OCI-LY7 (cell line): ENCODE data around the gene C12orf42. TPM values are rescaled to one million over a fixed set of nuclear protein-coding genes. Genes with fewer than 3 reads are reported as not detected.

ENCODE experiments used
- BruUV-seq: library from RNA; stranded (reverse); fragments of 400-500 nt; replicated peaks from 2 replicates; lab custom pipeline; 2021; lab: Mats Ljungman, UMichigan
- CTCF ChIA-PET: fragments of 300-600 bp; sonication (Branson Sonifier 250); formaldehyde crosslinking; loops from one replicate; lab custom pipeline; 2022; ENCODE audit warnings: antibody characterized with exemption; ENCODE audit not compliant: unreplicated experiment; lab: Charles Lee
- POLR2A ChIA-PET: fragments of 300-600 bp; sonication (Branson Sonifier 250); formaldehyde crosslinking; loops from one replicate; lab custom pipeline; 2022; ENCODE audit warnings: antibody characterized with exemption; lab: Charles Lee
- DNase-seq: peaks from one replicate; pipeline ENCODE4 v3.0.0-alpha.2; 2015; ENCODE audit warnings: low spot score
- H2AFZ ChIP-seq: fragments of 200-600 bp; sonication (generic), shearing (Covaris generic); 2 replicates; pipeline ENCODE4 v1.6.1; 2014; ENCODE audit warnings: mild to moderate bottlenecking, antibody characterized with exemption, low read length, moderate library complexity
- H3K27ac ChIP-seq: fragments of 200-600 bp; sonication (generic); 2 replicates; pipeline ENCODE4 v1.5.1; 2014; ENCODE audit warnings: mixed run types, low read depth, mild to moderate bottlenecking, moderate library complexity, low read length, inconsistent platforms; ENCODE audit not compliant: poor library complexity, severe bottlenecking
- H3K36me3 ChIP-seq: fragments of 200-600 bp; sonication (generic); 2 replicates; pipeline ENCODE4 v1.6.1; 2014; ENCODE audit warnings: mild to moderate bottlenecking, antibody characterized with exemption, low read length, moderate library complexity, mixed read lengths; ENCODE audit not compliant: insufficient read depth
- H3K4me1 ChIP-seq: fragments of 200-600 bp; sonication (generic); 2 replicates; pipeline ENCODE4 v1.5.1; 2014; ENCODE audit warnings: mild to moderate bottlenecking, low read length; ENCODE audit not compliant: insufficient read depth, poor library complexity, severe bottlenecking
- H3K4me2 ChIP-seq: fragments of 200-600 bp; sonication (generic); 2 replicates; pipeline ENCODE4 v1.6.1; 2014; ENCODE audit warnings: mild to moderate bottlenecking, low read length
- H3K4me3 ChIP-seq: fragments of 200-600 bp; sonication (generic); 2 replicates; pipeline ENCODE4 v1.5.1; 2014; ENCODE audit warnings: mild to moderate bottlenecking, low read depth, low read length; ENCODE audit not compliant: poor library complexity, severe bottlenecking
- H3K79me2 ChIP-seq: fragments of 200-600 bp; sonication (generic); 2 replicates; pipeline ENCODE4 v1.6.1; 2016; ENCODE audit warnings: low read depth, mild to moderate bottlenecking, low read length, moderate library complexity, mixed read lengths; ENCODE audit not compliant: insufficient read depth
- H3K9me2 ChIP-seq: fragments of 200-600 bp; sonication (generic); 2 replicates; pipeline ENCODE4 v1.6.1; 2016; ENCODE audit warnings: mild to moderate bottlenecking, low read length, mixed read lengths; ENCODE audit not compliant: insufficient read depth
- H3K9me3 ChIP-seq: fragments of 200-600 bp; sonication (generic); 2 replicates; pipeline ENCODE4 v1.6.1; 2014; ENCODE audit warnings: mild to moderate bottlenecking, mixed run types, low read length, mixed read lengths
- H4K20me1 ChIP-seq: fragments of 200-600 bp; sonication (generic); 2 replicates; pipeline ENCODE4 v1.6.1; 2014; ENCODE audit warnings: mild to moderate bottlenecking, antibody characterized with exemption, low read length, moderate library complexity, mixed read lengths; ENCODE audit not compliant: insufficient read depth
- CTCF ChIP-seq: fragments of 200-600 bp; sonication (generic); conservative IDR thresholded peaks from 2 replicates; pipeline ENCODE4 v1.5.1; 2014; ENCODE audit warnings: mild to moderate bottlenecking, antibody characterized with exemption, low read length, moderate library complexity, mixed read lengths
- EZH2phosphoT487 ChIP-seq: fragments of 200-600 bp; sonication (generic); IDR thresholded peaks from 2 replicates; pipeline ENCODE4 v1.6.1; 2018; ENCODE audit warnings: low read depth, borderline replicate concordance, mild to moderate bottlenecking, mixed run types, antibody characterized with exemption, low read length, moderate library complexity, mixed read lengths
- intact Hi-C: fragments of 100-400 bp; cut with micrococcal nuclease; formaldehyde crosslinking; loops from one replicate; pipeline ENCODE4 v1.10.0; 2022; ENCODE audit not compliant: unreplicated experiment
- total RNA-seq, 2 experiments: library from RNA; depleted of rRNA in 1 of 2; stranded (reverse); fragments of >200 nt in 1 of 2; shearing (Covaris generic) in 1 of 2; gene quantifications; 2 replicates each; pipeline ENCODE4 v1.2.3, GENCODE V29; 2014 to 2022

C12orf42 gene
- total RNA-seq, 2 experiments from 2014 or later: 1.2 TPM; not detected in 1

- Histone ChIP-seq H3K4me2 (no peak overlapping the region), H3K9me3 (no peaks in the 10 kb centered on the region), H3K9me2 (no peaks in the 10 kb centered on the region), H3K36me3 (no peaks in the 10 kb centered on the region), H4K20me1 (no peaks in the 10 kb centered on the region), H3K79me2 (no peaks in the 10 kb centered on the region), H3K4me3 (no peak overlapping the region), H3K27ac (no peak overlapping the region), H3K4me1 (no peaks in the 10 kb centered on the region), H2AFZ (no peak overlapping the region)
- BruUV-seq: no TSS peak
- DNase-seq: no peak
- ChIA-PET CTCF (no interaction called here), POLR2A (interaction anchor here (0.6 to 0.7 kb wide), 3 partner anchors 64 to 127 kb away, joined by 3 to 4 read pairs (median 3); no protein-coding TSS in a partner anchor)
- intact Hi-C loops: loop anchor here (2.0 kb wide), 1 partner anchor 557 kb away; no protein-coding TSS in a partner anchor
- TF ChIP-seq CTCF (no peak), EZH2phosphoT487 (no peak)
Measured at GRCh38 chr12:103505371-103506236, 9.8 kb upstream of the C12orf42 start.

- Histone ChIP-seq H3K4me3 (no peak overlapping the region), H4K20me1 (no peaks in the 10 kb centered on the region), H3K79me2 (no peaks in the 10 kb centered on the region), H3K4me1 (no peaks in the 10 kb centered on the region), H3K4me2 (no peak overlapping the region), H3K36me3 (no peaks in the 10 kb centered on the region), H3K9me2 (no peaks in the 10 kb centered on the region), H3K27ac (no peak overlapping the region), H2AFZ (no peak overlapping the region), H3K9me3 (no peaks in the 10 kb centered on the region)
- CTCF ChIA-PET: no interaction called here
- intact Hi-C loops: loop anchor here (1.0 to 2.0 kb wide), 2 partner anchors 178 to 556 kb away; no protein-coding TSS in a partner anchor
- no TSS peak for BruUV-seq
- DNase-seq: no peak
- no peak for TF ChIP-seq EZH2phosphoT487
- TF ChIP-seq CTCF: no peak
- POLR2A ChIA-PET: no interaction called here
Measured at GRCh38 chr12:103504606-103505005, 8.8 kb upstream of the C12orf42 start.
